ENCODE measurements around the gene CFAP20DC.

CFAP20DC gene

DNA sequence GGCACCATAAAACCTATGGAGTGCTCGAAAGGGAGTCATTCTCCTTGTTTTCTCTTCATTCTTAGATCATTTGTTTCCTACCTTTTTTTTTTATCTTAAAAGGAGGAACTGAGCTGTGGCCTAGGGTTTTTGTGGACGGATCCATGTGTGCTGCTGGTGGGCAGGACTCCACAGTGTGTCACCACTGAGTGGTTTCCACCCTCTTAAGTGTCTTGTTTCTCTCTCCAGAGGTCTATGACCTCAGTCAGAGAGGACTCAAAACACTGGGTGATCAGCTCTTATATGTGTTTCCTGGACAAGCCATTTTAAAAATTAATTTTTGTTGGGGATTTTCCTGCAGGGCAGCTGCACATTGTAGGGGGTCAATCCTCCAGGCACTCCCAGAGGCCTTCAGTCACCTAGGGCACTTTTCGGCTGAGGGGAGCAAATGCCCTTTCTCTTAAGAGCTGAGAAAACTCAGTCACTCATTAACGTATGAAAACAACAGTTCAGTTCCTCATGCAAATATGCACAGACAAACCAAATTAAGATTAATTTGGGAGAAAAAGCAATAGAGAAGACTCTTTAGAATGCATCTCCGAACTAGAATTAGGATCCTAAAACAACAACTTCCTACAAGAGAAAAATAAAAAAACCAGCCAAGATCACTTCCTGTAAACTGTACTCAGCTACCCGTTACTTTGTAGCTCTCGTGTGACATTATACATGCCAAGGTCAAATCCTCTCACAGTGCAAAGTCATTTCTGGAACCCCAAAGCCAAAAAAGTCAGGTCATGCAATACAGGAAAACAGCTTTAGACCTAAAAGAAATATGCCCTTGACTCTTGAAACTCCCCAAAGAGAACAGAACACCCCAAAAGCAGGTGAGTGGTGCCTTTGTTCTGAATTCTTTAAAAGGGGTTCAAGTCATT, 355.6 kb downstream of the CFAP20DC start:
- no peak overlapping the region for H3K4me3 ChIP-seq (replicated peaks; ENCODE audit: low read depth, low read length)
- DNase-seq (ENCODE audit: extremely low read depth, low read depth): no peak
- TF ChIP-seq, protein P1, sequence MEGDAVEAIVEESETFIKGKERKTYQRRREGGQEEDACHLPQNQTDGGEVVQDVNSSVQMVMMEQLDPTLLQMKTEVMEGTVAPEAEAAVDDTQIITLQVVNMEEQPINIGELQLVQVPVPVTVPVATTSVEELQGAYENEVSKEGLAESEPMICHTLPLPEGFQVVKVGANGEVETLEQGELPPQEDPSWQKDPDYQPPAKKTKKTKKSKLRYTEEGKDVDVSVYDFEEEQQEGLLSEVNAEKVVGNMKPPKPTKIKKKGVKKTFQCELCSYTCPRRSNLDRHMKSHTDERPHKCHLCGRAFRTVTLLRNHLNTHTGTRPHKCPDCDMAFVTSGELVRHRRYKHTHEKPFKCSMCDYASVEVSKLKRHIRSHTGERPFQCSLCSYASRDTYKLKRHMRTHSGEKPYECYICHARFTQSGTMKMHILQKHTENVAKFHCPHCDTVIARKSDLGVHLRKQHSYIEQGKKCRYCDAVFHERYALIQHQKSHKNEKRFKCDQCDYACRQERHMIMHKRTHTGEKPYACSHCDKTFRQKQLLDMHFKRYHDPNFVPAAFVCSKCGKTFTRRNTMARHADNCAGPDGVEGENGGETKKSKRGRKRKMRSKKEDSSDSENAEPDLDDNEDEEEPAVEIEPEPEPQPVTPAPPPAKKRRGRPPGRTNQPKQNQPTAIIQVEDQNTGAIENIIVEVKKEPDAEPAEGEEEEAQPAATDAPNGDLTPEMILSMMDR (IDR thresholded peaks at IDR 0.05; ENCODE audit: low read depth, low read length, missing control alignments): no peak

DNA sequence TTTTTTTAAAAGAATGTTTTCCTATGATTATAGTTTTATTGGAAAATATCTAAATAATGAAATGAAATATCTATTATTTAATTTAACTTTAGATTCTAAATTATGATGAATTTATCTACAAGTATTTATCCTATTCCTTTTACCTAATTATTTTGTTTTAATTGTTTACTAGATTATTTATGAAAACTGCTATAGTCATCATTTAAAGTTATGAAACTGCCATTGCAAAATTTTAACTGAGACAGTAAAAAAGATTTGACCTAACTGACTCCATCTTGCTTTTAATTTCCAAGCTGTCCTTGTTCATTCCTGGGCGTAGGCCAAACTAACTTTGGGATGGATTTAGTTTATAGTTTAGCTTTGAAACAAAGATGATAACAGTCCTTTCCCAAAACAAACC, 357.3 kb downstream of the CFAP20DC start:
- no peak for DNase-seq (ENCODE audit: extremely low read depth, low read depth)
- TF ChIP-seq, protein P1 (IDR thresholded peaks at IDR 0.05; ENCODE audit: low read depth, low read length, missing control alignments): no peak
- no peak overlapping the region for H3K4me3 ChIP-seq (replicated peaks; ENCODE audit: low read depth, low read length)
